NCI-H82 treated with DMSO at 0.1 percent for 48 hours (cell line): ENCODE measurements around the gene CX3CL1.
"Not testable (repeated sequence)": the region's sequence is repeated elsewhere in the genome, so short reads cannot be mapped to it uniquely, and the experiment has no call there.

ENCODE experiments used
- DNase-seq: peaks from one replicate; lab custom pipeline; 2025; ENCODE audit not compliant: unreplicated experiment; lab: John Stamatoyannopoulos, UW

CX3CL1 gene

GRCh38 chr16:57357330-57358085 is 14.8 kb upstream of the CX3CL1 start:
- DNase-seq = no peak

- DNase-seq = no peak
Observed at GRCh38 chr16:57358086-57358420, 14.2 kb upstream of the CX3CL1 start.

DNA sequence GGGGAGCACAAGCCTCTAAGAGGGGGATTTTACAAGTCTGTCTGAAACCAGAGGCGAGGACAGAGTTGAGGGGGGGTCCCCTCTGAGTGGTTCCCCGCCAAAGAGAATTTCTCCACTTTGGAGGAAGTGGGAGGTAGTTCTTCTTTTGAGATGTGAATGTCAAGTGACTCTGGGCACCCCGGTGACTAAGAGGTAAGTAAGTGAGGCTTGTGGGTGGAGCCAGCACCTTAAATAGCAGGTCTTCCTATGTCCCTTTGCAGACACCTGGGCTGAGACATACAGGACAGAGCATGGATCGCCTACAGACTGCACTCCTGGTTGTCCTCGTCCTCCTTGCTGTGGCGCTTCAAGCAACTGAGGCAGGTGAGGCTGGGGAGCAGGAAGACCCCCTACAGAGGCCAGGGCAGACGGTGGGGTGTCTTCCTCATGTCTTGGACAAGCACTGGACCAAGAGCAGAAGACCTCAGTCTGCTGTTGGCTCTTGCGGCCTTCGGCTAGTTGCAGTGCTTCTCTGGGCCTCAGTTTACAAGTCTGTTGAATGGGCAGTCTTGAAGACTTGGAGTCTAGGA is 13.7 kb upstream of the CX3CL1 start, which contains the start of gene CCL22:
TSS of gene CCL22 (plus strand) at position 257 of the 569 bp plus-strand sequence. CDS start at position 291, 34 bp downstream.
- no peak for DNase-seq

GRCh38 chr16:57360321-57360935 is 11.9 kb upstream of the CX3CL1 start:
- DNase-seq = no peak

DNA sequence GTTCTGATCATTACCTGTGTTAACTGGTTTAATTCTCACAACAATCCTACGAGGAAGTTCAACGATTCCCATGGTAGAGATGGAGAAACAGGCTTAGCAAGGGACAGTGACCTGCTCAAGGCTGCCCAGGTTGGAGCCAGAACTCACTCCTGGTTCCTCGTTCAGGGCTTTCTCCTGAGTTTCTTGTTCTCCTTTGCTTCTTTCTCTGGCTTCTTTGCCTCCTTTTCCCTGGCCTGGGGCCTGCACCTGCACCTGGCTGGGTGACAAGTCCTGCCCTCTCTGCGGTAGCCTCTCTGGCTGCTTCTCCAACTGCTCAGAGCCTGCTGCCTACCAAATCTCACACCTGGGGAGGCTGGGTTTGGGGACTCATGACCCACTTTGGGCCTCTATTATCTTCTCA is 10.9 kb upstream of the CX3CL1 start:
- DNase-seq = no peak

DNA sequence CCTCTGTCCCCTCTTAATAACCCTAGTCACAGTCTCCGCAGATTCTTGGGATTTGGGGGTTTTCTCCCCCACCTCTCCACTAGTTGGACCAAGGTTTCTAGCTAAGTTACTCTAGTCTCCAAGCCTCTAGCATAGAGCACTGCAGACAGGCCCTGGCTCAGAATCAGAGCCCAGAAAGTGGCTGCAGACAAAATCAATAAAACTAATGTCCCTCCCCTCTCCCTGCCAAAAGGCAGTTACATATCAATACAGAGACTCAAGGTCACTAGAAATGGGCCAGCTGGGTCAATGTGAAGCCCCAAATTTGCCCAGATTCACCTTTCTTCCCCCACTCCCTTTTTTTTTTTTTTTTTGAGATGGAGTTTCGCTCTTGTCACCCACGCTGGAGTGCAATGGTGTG is 8.1 kb upstream of the CX3CL1 start:
- no peak for DNase-seq

DNA sequence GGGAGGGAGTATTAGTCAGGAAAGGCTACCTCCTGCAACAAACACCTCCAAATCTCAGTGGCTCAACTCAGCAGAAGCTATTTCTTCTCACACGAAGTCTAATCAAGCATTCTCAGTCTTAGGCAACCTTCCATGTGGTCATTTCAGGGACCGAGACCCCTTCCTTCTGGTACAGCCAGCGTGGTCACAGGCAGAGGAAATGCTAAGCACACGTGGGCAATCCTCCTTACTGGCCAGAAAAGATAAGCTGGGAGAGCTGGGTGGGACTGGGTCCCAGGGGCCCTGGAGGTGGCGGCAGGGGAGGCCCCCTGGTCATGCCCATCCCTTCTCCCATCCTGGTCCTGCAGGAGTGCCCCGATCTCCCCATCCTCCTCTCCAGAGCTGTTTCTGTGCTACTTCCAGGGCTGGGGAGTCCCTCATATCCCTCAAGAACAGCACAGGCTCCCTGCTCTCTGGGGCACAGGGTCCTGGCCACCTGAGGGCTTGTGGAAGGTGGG is 5.7 kb upstream of the CX3CL1 start:
- no peak for DNase-seq

DNA sequence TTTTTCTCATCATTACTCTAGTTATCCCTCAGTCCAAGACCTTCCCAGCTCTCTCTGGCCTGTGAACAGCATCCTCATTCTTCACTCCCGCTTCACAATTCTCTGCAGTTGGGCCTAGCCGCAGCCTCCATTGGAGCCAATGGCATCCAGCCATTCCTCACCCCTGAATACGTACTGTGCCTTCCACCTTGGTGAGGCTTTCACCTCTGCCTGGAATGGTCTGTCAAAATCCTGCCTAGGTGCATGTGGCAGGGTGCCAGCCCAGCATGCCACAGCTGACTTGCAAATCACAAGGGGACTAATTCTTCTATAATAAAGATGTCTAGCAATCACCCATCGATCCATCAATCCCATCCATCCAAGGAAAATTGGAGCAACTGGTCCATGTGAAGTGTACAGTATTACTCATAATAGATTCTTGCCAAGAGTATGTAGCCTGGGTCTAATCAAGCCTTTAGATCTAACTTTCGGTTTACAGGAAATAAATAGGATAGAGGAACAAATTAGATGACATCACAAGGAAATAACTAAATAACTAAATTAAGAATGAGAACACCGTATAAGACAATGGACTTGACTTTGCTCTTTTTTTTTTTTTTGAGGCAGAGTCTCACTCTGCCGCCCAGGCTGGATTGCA is 5.1 kb upstream of the CX3CL1 start:
- DNase-seq = no peak

GRCh38 chr16:57371494-57372371 is 557 bp upstream of the CX3CL1 start:
- DNase-seq = no peak

DNA sequence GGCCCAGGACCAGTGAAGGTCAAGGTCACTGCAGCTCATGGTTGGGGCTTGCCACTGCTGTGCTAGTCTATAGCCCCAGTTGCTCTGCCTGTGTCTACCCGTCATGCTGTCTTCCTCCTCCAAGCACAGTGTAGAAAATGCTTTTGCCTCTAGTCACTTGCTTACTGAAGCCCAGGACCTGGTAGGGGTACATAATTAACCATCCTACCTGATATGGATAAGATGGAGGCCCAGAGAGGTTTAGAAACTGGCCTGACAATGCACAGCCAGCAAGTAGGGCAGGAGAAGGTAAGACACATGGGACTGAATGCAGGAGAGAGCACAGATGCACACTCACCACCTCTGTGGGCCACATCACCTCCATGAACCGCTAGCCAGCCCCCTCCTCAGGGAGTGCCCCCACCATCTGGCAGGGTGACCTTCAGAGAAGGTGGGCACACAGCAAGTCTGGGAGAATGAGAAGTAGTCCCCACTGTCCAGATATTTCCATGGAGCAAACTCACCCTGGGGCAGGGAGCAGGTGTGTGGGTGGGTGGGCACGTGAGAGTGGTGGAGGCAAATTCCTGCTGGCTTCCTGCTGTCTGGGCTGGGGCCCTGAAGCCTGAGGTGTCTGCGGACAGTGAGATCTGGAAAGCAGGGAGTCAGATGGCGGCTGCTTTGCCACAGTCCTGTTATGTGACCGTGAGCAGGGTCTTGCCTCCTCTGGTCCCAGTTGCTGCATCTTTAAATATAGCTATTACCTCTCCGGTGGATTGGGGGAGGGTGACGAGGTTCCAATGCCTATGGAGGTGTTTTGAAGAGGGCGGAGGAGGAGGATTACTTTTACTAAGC is 1.0 kb downstream of the CX3CL1 start:
- DNase-seq = no peak

DNA sequence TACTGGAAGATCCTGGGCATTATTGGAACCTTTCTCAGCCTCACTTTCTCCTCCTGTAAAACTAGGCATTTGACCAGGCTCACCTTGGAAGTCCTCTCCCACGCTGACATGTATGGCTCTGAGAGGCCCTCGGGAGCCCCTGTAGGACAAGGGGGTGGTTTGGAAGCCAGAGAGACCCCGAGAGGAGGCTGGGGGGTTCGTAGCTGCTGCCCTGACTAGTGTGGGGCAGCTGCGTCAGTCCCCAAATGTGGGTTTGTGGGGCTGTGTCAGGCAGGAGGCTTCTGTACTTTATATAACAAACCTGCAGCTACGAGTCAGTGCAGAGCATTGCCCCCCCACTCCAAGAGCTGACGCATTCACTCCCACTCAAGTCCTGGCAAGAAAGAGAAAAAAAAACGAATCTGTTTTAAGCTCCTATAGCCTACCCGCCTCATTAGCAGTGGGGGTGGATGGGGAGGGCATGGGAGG is 1.8 kb downstream of the CX3CL1 start:
- no peak for DNase-seq

DNA sequence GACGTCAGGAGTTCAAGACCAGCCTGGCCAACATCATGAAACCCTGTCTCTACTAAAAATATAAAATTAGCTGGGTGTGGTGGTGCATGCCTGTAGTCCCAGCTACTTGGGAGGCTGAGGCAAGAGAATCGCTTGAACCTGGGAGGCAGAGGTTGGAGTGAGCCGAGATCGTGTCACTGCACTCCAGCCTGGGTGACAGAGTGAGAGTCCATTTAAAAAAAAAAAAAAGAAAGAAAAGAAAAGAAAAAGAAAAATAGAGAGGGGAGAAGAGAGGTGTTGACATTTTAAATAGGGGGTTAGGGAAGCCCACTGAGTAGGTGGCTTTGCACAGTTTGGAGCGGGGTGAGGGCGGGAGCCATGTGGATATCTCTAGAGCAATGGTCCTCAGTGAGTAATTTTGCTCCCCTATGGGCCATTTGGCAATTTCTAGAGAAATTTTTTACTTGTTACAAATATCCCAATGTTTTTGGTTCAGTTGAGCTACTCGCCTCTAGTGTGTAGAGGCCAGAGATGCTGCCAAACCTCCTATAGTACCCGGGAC is 2.7 kb downstream of the CX3CL1 start:
- DNase-seq = not testable (repeated sequence)

DNA sequence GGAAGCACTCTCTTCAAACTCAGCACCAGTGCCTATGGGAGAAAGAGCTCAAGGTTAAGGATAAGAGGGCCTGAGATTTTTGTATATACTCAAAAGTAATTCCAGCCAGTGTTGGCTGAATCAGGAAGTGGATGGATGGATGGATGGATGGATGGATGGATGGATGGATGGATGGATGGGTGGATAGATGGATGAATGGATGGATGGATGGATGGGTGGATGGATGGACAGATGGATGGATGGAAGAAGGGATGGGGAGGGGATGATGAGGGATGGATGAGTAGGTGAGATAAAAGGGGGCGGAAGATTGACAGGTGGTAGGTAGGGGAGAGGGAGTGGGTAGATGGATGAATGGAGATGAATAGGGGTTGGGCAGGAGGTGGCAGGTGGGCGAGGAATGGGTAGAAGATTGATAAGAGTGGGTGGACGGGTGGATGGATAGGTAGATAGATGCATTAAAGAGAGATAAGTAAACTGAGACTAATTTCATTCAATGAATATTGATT is 4.1 kb downstream of the CX3CL1 start:
- DNase-seq = no peak

- no peak for DNase-seq
Observed at GRCh38 chr16:57377080-57377841, 5.0 kb downstream of the CX3CL1 start.

- DNase-seq = no peak
Observed at GRCh38 chr16:57379579-57379978, 7.3 kb downstream of the CX3CL1 start.

DNA sequence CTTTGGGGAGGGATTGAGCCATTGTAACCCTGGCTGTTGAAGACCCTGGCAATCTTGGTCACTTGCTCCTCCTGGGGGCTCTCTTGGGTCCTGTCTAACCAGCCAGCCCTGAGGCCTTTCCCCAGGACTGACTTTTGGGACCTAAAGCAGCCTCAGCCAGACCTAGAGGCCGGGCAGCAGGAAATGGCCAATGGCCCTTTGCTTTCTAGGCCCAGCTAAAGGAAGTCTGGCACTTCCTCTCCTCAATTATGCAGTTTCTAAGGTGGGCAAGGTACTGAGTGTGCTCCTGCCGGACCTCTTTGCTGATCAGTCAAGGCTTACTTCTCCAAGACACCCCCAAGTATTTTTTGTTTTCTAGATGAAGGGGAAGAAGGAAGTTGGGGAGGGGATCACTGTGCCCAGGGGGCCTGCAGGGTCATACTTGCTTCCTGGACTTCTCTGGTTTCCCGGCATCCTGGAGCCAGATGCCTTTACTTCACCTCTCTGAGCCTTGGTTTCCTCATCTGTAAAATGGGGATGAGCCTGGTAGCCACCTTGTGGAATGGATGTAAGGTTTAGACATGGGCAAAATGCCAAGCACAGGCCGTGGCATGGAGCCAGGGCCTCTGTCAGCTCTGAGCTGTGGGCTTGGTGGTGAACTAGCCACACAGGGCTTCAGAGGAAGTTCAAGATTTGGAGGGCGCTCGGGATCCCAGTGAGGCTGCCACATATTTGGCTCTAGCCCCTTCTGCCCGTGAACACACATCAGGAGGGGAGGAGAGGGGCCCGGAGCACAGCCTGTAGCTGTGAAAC is 8.6 kb downstream of the CX3CL1 start:
- DNase-seq = no peak

- no peak for DNase-seq
Observed at GRCh38 chr16:57381791-57382534, 9.7 kb downstream of the CX3CL1 start.
